SU-DHL-6 (cell line): ENCODE data around the gene NUP155.
"Not testable (repeated sequence)": the region's sequence is repeated elsewhere in the genome, so short reads cannot be mapped to it uniquely, and the experiment has no call there.

Experiments used
- CTCF ChIP-seq: fragments of 200-600 bp; sonication (generic); IDR thresholded peaks from one replicate; pipeline ENCODE4 v1.5.1; 2017; ENCODE audit warnings: antibody characterized with exemption, mild to moderate bottlenecking, low read length, moderate library complexity; ENCODE audit not compliant: insufficient read depth, poor library complexity, severe bottlenecking
- EZH2phosphoT487 ChIP-seq: fragments of 200-600 bp; sonication (generic), shearing (Covaris generic); conservative IDR thresholded peaks from 2 replicates; pipeline ENCODE4 v1.6.1; 2018; ENCODE audit warnings: mild to moderate bottlenecking, antibody characterized with exemption, low read length, moderate library complexity, mixed read lengths

- peak; percentile 50 for TF ChIP-seq CTCF
- not testable (repeated sequence) for TF ChIP-seq EZH2phosphoT487
These were observed 8.3 kb upstream of the NUP155 start, which contains the start of gene WDR70 for GRCh38 chr5:37379100-37379628.
